Stimulated activated CD8-positive, alpha-beta memory T cell treated with anti-CD3 and anti-CD28 coated beads, Interleukin-7, amount 100 ng/mL, for 4 hours (primary cell): Measurements from ENCODE around the gene DNM3.

Experiments used
- DNase-seq, 2 donors: peaks; one replicate each; pipeline ENCODE4 v3.0.0-alpha.2; 2020; ENCODE audit warnings: low read depth in 2 of 2

The DNM3 gene

DNA sequence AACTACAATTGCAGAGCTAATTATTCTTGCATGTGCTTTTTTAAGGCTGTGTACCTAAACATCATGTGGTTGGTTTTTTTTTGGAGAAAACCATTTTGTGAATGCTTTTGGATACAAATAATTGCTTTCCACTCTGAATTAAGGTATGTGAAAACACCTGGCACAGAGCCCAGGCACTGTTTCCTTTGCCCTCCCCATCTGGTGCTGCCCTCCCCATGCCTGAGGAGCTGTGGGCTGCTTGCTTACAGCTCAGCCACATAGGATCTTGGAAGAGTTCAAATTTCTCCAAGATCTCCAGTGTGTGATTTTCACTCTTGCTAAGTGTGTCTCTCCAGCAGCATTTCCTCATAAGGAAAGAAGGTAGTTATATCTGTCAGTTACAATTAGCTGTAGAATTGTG is 27.8 kb downstream of the DNM3 start:
- DNase-seq, result no peak

DNA sequence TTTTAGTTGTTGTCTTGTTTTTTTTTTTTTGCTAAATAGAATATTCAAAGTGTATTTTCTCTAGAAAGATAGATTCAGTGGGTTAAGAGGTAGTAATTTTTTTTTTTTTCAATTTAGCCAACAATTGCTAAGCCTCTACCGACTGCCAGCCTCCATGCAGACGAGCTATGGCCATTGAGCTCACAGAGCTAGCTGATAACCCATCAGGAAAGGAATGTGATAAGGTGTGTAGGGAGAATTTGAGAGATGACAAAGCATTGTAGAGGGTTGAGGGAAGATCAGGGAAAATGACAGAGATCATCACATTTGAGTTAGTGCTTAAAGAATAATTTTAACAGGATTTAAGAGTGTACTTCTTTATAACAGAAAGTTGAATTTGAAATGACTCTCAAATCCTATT is 30.6 kb downstream of the DNM3 start:
- DNase-seq, result no peak

DNA sequence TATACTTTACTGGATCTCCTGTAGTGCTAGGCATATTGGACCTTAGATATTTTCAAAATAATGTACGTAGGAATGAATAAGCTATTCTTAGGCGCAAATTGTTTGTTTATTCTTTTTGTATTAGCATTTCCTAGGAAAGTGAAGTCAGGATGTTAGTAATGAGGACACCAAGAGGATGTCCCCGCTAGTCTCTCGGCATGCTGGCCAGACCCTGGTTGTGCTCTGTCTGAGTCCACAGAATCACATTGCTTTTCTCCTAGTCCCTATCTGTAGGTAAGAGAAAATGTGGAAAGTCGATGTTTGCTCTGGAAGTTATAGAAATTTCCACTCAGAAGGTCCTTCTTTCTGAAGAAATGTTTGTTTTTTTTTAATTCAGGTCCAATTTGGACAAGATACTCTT is 31.1 kb downstream of the DNM3 start:
- DNase-seq, result no peak

DNA sequence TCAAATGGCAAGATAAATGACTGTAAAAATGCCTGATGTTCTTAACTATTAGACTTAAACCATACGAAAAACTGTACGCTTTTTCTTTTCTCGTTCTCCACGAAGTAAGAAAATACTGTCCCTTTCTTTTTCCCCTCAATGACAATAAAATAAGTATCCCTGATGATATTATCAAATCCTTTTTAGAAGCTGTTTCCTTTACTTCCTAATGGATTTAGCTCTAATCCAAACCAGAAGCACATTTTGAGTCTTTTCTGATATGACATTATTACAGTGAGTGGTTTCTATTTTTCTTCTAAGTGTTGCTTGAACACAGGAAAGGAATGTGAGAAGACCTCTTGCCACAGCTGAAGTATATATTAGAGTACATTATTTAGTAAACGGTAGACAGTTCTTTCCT is 32.4 kb downstream of the DNM3 start:
- no peak for DNase-seq

DNA sequence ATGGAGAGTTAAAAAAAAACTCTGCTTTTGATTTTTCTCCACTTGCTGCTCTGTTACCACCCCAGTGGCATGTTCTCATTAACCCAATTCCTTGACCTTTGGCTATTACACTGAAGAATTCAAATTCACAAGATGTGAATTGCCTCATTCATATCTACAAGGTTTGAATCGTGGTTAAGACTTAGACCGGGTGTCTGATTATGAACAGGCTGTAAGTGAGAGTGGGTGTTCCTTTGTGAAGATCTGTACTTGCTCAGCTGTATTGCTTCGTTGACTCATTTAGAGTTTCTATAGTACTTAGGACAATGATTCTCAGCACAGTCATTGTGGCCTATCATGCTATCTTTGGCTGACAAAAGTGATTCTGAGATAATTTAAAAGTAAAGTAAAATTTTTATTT is 36.4 kb downstream of the DNM3 start:
- DNase-seq, result no peak

DNA sequence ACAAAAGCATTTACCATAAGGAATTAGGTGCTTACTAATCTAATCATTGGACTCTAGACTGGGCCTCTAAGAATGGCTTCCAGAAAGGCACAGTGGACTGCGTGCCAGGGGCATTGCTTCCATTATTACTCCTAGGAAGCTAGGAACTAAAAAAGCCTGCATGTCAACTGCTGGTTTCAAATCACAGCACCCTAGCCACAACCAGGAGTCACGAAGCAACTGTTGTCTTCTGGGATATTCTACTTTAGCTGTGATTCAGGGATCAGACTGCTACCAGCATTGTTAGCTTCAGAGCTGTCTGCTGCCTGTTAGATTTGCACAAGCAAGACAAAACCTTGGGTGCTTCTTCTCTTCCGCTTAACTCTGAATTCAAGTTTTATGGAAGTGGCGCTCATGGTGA is 38.3 kb downstream of the DNM3 start:
- DNase-seq, result no peak

DNA sequence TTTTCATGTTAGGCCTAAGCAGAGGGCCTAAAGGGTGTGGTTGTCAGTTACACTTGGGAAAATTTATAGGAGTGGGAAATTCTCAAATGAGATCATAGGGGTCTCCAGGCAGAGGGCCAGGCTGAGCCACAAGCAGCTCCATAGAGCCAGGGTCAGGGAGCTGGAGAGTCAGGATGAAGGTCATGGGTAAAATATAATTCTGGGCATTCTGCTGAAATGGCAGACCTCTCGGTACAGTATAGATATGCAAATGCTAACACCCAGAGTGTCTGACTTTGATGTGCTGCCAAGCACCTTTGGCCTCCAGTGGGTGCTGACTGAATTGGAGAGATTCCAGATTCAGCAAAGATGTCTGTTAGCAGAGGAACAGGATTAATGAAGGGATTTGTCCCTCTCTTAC is 40.1 kb downstream of the DNM3 start:
- no peak for DNase-seq

DNA sequence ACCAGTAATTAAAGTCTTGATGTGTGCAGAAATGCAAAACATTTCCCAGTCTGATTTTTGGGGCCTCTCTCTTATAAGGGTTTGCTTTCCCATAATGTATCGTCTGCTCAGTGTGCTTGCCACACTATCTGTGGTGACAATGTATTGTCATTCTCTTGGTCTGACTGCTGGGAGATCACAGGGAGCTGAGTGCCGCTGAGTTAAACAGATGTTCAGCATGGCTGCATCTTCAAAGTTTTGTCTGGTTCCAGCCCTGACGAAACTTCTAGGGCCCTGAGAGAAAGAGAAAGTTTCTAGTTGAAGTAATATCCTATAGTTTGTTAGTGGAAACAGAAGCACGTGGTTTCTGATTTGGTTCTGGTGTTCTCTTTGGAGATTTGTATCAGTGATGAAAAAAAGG is 42.6 kb downstream of the DNM3 start:
- DNase-seq, result no peak

DNA sequence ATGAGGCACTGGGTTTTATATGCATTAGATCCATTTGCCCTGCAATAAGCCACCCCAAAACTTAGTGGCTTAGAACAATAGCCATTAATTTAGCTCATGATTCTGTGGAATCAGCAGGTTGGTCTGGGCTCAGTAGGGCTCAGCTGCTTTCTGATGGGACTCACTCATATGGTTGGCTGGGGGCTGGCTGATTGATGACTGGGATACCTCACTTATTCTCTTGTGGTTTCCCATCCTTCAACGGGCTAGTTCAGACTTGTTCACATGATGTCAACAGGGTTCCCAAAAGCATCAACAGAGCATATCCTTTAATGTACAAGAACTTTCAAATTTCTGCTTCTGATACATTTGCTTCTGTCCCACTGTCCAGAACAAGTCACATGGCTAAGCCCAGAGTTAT is 43.2 kb downstream of the DNM3 start:
- no peak for DNase-seq

DNA sequence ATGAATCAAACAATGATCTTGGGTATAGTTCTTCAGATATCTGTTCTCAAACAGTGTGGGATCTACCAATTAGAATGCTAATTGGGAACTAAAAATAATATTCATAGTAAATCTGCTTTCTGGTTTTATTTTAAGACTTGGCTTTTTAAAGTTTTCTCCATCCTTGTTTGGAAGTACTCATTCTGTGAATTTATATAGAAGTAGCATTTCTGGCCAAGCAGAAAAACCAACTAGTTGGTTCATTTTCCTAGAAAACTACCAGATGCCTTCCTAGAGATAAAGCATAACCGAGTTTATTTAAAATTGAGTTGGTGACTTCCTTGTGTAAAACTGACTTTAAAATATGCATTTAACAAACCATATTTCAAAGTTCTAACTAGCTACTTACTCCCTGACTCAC is 48.8 kb downstream of the DNM3 start:
- DNase-seq, result no peak

DNA sequence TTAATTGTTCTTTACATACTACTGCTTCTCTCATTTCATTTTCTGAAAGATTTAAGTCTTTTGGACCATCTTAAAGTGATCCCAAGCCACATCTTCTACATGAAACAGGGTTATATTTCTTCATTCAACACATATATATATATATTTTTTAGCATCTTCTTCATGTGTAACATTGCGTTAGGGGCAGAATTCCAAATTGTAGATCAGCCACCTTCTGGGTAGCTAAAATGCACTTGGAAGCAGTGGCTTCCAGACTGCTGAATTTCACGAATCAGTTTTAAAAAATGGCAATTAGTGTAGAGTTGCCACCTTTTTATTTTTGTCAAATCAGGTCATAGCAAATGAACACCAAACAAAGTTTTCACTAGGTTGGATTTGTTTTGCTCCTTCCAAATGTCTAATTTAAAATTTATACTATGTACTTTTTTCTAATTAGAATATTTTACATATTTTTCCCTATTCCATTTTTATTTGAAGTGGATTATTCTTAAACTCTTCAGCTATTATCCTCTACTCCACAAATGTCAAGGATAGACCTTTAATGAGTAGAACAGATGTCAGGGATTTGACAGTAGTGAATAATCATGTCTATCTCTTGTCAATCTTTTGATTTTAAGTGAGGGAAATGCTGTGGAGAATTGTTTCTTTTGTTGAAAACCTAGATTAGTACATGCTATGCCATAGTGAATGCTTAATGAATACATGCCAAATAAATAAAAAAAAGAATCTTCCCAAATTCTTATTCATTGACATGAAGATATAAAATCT is 55.8 kb downstream of the DNM3 start:
- DNase-seq, result no peak

DNA sequence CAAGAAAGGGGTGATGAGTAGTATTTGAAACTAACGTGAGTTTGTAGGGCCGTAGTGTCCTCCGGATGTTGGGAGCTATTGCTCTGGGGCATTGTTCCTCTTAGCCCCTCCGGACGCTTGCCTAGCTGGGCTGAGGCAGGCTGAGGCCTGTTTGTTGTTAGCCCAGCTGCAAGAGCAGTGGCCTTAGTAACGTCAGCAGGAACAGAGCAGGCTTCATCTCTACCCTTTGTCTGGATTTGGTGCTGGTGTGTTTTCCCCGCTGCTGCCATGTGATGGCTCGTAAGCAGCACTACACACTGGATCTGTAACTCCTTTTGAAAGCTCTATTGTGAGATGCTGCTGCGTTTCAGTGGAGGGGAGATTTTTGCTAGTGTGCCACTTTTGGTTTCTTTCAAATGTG is 57.6 kb downstream of the DNM3 start:
- no peak for DNase-seq

DNA sequence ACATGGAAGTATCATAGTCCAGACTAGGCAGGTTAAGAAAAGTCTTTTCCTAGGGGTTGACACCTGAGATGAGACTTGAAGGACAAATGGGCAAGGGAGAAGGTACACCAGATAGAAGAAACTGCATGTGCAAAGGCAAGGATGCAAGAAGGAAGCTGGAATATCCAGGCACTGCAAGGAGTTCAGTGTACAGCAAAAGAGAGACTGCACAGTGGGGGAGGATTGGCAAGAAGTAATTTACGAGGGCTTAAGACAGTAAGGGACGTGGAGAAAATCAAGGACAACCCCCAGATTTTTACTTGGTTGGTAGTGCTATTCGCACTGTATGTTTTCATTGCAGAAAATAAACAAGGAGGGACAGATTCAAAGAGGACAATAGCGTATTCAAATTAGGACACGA is 58.5 kb downstream of the DNM3 start:
- DNase-seq, result no peak

DNA sequence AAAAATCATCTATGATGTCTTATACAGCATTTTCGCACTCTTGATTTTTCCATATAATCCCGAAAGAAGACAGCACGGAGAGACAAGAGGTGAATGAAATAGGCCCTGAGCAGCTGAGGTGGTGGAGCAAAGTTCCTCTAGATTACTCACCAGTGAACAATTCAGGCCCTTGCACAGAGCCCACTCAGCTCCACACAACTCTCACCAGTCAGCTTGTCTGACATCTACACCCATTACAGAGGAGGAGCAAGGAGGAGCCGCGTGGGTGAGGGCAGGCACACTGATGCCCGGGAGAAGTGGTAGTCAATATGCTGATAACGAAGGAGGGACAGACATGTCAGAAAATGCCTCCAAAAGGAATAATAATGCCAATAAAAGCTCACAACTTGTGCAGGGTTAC is 59.9 kb downstream of the DNM3 start:
- no peak for DNase-seq

DNA sequence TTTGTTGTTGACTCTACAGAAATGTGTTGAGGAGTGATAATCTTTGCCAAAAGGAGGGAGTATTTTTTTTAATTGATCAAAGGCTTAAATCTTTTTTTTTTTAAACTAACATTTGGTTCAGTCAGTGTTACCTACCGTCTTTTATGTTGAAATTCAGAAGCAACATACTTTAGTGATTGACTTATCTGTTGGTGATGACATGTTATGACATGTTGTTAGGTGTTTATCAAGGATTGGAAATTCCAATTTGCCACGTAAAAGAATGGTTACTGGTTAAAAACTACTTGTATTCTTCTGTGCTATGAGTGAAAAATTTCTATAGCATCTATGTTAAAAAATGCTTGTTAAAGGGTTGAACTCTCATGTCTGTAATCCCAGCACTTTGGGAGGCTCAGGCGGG is 61.2 kb downstream of the DNM3 start:
- DNase-seq, result no peak

DNA sequence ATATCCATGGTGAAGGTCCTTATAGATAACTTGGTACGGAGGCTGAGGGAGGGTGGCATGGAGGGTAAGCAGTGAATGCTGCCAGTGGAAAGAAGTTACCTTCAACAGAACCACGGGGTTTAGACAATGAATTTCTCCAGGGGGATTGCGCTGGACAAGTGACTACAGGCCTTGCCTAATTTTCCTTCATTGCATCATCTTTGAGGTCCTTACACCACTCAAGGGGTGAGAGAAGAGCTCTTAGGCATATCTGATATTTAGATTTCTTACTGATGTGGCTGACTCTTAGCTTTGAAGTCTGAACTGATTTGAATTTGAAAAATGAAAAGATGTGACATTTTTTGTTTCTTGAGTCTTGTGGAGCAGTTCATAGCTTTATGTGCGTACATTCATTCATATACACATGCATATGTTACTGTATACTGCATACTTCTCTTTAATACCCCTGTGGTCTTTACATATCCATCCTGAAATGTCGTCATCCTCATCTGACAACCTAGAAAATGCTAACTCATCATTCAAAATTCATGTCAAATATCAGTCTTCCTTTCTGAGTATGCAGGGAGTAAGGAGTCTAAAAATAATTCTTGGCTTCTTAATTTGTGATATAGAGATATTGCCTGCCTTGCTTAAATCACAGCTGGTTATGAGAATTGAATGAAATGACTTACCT is 63.6 kb downstream of the DNM3 start:
- no peak for DNase-seq

DNA sequence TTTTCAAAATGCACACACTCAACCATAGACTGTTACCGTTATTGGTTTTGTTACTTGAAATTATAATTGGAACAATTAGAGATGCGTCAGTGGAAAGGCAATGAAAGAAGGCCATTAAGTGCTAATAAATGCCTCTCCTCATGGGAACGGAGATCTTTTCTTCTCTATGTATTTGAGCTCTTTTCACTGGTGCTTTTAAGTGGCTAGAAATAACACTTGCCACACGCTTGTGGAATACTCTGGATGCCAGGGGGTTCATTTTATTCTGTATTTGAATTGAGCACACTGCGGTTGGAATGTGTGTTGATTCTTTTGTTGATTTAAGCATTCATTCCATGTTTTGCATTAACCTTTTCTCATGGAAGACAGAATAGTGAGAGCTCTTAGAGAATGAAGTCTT is 68.4 kb downstream of the DNM3 start:
- DNase-seq, result no peak

DNA sequence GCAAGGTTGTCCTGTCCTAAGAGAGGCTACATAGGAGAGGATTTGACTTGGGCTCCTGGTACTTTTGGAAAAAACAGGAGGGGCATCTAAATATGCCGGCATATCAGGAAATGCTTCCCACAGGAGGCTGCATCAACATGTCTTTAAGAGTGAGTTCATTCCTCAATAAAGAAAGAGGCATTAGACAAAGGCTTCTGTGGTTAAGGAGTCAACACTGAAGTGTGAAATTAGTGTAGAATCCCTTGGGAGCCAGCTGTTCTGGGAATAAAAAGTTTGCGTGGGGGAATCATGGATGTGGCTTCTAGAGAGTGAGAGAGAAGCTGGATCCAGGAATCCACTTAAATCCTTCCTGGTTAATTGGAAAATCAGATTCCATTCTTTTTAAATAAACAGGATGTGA is 69.5 kb downstream of the DNM3 start:
- DNase-seq, result no peak

DNA sequence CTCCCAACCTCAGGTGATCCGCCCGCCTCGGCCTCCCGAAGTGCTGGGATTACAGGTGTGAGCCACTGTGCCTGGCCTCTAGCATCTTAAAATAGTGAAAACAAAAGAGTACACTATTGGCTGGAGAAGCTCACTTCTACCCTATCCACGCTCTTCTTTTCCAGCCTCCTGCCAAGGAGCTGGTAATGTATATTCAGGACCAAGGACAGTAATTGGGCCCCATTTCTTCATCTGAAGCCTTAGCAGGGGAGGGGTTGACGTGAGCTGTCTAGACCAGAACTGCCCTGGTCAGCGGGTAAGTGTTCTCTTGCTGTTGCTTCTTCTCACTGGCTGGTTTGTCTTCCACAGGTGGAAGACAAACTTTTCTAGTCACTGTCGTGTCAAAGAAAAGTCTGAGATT is 70.2 kb downstream of the DNM3 start:
- no peak for DNase-seq

DNA sequence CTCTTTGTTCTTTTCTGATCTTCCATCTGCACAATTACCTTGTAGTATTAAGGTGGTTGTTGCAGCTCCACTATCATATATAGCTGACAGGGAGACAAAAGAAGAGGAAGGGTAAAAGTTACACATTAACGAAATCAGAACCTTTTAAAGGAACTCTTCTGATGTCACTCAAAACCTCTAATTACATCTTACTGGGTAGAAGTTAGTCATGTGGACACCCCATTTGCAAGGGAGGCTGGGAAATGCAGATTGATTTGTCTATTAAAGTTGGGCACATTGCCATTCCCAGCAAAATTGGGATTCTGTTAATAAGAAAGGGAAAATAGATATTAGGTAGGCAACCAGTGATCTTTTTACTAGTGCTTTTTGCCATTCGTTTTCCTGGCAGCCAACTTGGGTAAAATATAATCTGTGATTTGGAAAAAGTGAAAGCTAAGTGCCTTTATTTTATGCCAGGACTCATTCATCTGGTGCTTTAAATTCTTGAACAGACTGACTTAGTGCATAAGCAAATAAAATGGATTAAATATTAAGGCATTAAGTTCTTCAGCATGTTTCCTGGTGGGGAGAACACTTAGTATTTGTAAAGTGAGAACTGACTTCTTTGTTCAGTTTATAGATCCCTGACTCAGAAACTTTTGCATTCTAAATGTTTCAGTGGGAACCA is 71.3 kb downstream of the DNM3 start:
- no peak for DNase-seq

DNA sequence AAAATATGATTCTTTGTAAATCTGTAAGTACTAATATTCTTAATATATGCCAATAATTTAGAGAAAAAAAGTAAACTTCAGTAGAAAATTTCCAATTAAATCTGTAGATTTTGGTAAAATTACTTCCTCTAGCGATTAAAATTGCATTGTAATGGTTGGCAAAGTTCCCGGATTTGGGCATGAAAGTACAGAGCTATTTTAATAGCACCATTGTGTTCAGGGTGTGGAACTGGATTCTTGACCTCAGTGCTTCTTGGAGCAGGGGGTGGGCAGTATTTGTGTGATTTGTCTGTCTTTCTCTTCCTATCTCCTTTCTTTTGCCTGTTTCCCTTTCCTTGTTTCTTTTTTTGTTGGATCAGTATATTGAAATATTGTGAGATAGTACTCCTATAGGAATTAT is 72.1 kb downstream of the DNM3 start:
- no peak for DNase-seq

DNA sequence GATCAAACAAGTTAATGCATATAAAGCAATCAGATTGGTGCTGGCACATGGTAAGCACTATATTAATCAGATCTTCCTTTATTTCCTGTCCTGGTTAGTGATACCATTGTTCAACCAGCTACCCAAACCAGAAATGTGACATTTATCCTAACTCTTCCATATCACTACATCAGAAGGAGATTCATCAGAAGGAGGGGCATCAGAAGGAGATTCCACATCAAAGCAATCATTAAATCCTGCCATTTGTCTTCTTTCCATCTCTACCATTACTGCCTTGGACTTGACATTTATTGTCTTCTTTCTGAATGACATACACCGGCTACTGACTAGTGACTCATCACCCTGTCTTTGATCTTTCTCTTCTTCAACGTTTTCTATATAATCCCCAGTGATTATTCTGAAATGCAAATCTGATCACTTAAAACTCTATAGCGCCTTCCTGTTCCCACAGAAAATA is 75.0 kb downstream of the DNM3 start:
- DNase-seq, result no peak

DNA sequence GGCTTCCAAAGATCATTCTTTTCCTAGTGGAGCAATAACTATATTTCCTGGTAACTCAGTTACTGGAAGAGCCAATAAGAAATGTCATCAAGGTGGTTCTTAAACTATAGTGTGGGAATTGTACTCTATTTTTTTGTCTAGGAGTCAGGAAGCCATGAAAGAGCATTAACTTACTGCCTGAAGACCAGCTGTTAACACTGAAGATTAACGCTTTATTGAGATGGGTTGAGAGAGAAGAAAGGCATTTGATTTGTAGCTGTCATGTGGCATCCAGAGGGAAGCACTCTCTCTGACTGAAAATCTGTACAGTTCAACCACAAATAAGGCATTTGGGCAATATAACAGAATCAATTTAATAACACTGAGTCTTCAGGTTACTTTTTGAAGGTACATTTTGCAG is 76.0 kb downstream of the DNM3 start:
- no peak for DNase-seq
